ENCODE measurements around the gene MRPL55.

MRPL55 gene

DNA sequence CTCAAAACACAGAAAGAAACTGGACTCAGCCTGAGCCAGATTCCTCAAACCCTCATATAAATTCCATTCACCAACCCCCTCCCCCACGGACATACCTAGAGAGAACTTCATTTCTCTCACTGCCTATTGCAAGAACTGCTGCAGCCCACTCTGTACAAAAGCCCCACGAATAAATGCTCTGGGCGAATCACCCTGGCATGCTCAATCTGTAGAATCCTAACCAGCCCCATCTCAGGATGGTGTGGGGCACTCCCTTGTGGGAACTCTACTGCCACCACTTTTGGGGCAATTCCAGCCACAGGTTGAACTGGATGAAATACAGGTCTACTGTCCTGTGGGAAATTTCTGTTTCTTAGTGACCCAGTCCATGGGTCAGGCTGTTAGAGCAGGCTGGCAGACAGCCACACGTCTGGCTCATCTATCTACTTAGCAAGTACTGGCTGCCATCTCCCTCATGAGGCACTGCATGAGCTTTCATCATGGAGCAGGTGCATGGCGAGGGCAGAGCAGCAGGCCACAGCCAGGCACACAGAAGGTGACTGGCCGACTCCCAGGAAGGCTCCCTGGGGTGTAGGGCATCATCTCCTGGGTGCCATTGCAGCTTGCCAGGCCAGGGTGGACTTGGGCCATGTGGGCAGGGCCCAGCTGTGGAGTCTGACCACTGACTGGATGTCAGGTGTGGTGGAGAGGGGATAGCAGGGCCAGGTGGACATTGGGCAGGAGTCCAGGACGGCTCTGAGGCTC, 4.4 kb downstream of the MRPL55 start:
- TF ChIP-seq, protein P1, sequence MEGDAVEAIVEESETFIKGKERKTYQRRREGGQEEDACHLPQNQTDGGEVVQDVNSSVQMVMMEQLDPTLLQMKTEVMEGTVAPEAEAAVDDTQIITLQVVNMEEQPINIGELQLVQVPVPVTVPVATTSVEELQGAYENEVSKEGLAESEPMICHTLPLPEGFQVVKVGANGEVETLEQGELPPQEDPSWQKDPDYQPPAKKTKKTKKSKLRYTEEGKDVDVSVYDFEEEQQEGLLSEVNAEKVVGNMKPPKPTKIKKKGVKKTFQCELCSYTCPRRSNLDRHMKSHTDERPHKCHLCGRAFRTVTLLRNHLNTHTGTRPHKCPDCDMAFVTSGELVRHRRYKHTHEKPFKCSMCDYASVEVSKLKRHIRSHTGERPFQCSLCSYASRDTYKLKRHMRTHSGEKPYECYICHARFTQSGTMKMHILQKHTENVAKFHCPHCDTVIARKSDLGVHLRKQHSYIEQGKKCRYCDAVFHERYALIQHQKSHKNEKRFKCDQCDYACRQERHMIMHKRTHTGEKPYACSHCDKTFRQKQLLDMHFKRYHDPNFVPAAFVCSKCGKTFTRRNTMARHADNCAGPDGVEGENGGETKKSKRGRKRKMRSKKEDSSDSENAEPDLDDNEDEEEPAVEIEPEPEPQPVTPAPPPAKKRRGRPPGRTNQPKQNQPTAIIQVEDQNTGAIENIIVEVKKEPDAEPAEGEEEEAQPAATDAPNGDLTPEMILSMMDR (IDR thresholded peaks at IDR 0.05; ENCODE audit: extremely low read depth, missing control alignments) = no peak
- peak; percentile 2 for DNase-seq (ENCODE audit: low spot score)

DNA sequence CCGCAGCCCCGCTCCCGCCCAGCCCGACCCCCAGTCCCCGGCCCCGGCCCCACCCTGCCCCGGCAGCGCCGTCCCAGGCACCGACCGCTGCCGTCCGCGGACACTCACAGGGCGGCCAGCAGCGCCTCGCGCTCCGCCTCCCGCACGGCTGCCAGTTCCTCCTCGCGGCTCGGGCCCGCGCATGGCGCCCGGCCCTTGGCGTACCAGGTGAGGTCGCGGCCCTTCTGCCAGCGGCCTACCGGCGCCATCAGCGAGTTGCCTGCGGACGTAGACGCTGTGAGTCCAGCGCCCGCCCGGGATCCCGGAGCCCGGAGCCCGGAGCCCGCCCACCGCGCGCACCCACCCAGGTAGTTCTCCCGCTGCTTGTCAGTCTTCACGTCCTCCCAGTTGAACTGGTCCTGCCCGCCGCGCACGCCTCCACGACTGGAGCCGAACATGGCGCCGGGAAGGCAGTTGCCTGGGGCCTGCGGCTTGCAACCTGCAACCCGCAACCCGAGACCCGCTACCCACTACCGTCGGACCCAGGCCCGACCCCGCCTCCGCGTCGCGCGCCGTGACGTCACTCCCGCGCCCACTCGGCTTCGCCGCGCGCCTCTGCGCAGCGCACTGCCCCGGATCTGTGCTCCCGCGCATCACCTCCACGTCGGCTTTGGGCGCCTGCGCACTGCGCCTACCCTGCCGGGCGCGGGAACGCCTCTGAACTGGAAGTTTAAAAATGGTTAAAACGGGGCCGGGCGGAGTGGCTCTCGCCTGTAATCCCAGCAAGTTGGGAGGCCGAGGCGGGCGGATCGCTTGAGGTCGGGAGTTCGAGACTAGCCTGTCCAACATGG, 6.1 kb downstream of the MRPL55 start, which contains the start of gene C1orf35:
Gene C1orf35, minus strand, starts transcription at position 535 of the 830 bp plus-strand sequence. Its CDS starts 98 bp downstream, at position 437.
- TF ChIP-seq, protein P1 (IDR thresholded peaks at IDR 0.05; ENCODE audit: extremely low read depth, missing control alignments) = no peak
- peak; percentile 98 for DNase-seq (ENCODE audit: low spot score)

DNA sequence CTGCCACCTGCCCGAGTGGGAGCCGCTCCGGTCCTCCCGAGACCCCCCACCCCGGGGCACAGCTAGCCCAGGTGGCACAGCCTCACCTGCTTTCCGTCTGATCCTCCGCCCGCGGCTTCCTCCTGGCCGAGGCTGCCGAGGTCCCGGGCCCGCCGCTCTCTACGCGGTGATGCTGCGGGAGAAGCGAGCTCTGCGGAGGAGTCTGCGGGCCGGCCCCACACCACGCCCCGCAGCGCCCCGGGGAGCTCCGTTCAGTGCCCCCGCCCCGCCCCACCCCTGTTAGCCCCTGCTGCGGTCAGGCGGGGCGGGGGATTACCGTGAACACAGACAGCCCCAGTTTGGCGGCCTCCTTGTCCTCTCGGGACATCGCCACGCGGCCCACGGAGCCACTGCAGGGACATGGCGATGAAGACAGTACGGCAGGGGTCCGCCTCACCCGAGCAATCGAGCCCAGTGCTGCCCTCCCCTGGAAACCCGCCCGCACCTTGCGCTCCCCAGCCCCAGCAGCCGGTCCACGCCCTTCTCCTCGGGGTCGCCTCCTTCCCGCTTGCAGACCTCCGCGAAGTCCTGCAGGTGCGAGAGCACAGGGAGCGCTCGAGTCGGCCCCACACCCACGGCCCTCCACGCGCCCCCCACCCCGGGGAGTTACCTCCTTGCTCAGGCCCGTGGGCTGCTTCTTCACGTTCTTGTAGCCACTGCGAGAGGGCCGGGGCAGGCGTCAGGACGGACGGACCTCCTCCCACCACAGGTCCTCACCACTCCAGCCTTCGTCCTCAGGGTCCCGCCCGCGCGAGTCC, 6.9 kb downstream of the MRPL55 start:
- DNase-seq (ENCODE audit: low spot score) = peak; percentile 84
- TF ChIP-seq, protein P1 (IDR thresholded peaks at IDR 0.05; ENCODE audit: extremely low read depth, missing control alignments) = peak; percentile 24

DNA sequence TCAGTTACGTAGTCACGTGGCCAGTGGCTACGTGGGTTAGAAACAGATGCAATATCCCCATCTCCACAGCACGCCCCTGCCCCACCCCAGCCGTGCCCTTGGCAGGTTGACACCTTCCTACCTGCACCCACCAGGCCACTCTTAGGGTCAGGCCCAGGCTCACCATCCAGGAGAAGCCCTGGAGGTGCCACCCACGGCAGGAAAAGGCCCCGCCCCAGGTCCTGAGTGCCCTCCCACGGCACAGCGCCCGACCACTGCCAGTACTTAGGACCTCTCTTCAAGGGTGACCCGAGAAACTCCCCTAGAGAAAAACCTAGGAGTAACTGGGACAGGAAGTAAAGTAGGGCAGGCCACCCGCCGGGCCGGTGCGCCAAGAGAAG, 7.5 kb downstream of the MRPL55 start:
- TF ChIP-seq, protein P1 (IDR thresholded peaks at IDR 0.05; ENCODE audit: extremely low read depth, missing control alignments) = no peak
- DNase-seq (ENCODE audit: low spot score) = no peak

DNA sequence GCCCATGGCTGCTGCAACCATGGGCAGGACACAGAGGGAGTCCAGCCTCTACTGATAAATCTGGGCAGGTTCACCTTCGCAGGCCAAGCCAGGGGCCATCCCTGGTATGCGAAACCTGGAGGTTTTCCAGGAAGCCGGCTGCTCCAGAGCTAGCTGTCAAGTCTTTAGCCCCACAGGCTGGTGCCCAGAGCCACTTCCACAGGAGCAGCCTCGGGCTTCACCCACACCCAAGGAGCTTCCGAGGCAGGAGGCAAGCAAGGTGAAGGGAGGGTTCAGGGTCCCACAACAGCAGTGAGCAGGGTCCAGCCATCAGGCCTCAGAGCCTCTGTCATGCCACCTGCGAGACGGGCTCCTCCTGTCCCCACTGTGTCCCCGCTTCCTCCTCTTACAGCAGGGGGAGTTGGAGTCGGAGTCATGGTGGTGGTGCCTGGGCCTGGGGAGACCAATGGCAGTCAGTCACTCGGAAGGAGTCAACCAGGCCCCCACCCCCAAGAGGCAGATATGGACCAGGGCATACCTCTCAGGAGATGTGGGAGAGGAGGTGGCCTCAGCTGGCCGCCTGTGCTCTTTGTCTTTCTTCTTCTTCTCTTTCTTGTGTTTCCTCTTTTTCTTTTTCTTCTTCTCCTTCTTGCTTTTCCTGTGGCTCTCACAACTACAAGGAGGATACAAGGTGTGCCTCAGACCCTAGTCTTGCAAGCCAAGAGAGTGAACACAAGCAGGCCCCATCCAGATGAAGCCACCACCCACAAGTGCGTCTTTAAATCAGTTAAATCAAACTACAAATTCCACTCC, 8.1 kb downstream of the MRPL55 start:
- DNase-seq (ENCODE audit: low spot score) = peak; percentile 10
- TF ChIP-seq, protein P1 (IDR thresholded peaks at IDR 0.05; ENCODE audit: extremely low read depth, missing control alignments) = no peak

DNA sequence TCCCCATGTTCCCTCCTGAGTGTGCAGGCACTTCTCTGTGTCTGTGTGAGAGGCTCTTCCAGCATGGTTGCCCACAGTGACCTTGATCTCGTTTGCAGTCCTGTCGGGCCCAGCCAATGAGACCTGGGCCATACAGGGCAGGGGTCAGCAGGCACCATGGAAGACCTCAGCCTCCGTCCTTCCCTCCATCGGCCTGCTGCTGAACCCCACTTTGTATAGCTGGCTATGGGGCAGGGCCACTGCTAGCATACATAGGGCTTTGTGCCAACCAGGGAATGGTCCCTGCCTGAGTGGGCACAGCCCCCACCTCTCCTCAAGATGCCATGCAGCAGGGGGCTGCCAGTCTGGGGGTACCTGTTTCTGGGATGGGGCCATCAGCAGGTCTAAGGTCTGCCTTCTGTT, 9.8 kb downstream of the MRPL55 start:
- peak; percentile 2 for DNase-seq (ENCODE audit: low spot score)
- TF ChIP-seq, protein P1 (IDR thresholded peaks at IDR 0.05; ENCODE audit: extremely low read depth, missing control alignments) = no peak
